GM20431 (cell line): ENCODE data around the gene FAM3A.
"Not testable (repeated sequence)": the region's sequence is repeated elsewhere in the genome, so short reads cannot be mapped to it uniquely, and the experiment has no call there.

Experiments used
- in situ Hi-C: fragments of 300-500 bp; cut with MseI, MboI; formaldehyde crosslinking; loops from one replicate; pipeline ENCODE4 v1.15.0; 2020; ENCODE audit warnings: low sequenced_read_pairs; ENCODE audit not compliant: unreplicated experiment

FAM3A gene

GRCh38 chrX:154506483-154507332, 9.3 kb downstream of the FAM3A start:
- in situ Hi-C loops: no loop called here

GRCh38 chrX:154505734-154506133, 10.3 kb downstream of the FAM3A start:
- in situ Hi-C loops: no loop called here

- in situ Hi-C loops: no loop called here
Observed at GRCh38 chrX:154502989-154503388, 13.0 kb downstream of the FAM3A start.

- in situ Hi-C loops: no loop called here
Observed at GRCh38 chrX:154502098-154502497, 13.9 kb downstream of the FAM3A start.

GRCh38 chrX:154501423-154501822, 14.6 kb downstream of the FAM3A start:
- in situ Hi-C loops: not testable (repeated sequence)

- in situ Hi-C loops: not testable (repeated sequence)
Observed at GRCh38 chrX:154496591-154497137, 19.4 kb downstream of the FAM3A start.

GRCh38 chrX:154495472-154495922, 20.5 kb downstream of the FAM3A start:
- in situ Hi-C loops: no loop called here

- in situ Hi-C loops: no loop called here
Observed at GRCh38 chrX:154494715-154495114, 21.3 kb downstream of the FAM3A start.

- in situ Hi-C loops: no loop called here
Observed at GRCh38 chrX:154490414-154491083, 25.5 kb downstream of the FAM3A start, which contains the start of gene SLC10A3. Gene SLC10A3 (minus strand): TSS chrX:154490629. CDS start chrX:154488940, 1,689 bp downstream.

- in situ Hi-C loops: no loop called here
Observed at GRCh38 chrX:154490021-154490413, 26.0 kb downstream of the FAM3A start.

GRCh38 chrX:154489182-154489581, 26.9 kb downstream of the FAM3A start:
- in situ Hi-C loops: no loop called here

GRCh38 chrX:154488336-154489075, 27.5 kb downstream of the FAM3A start:
- in situ Hi-C loops: no loop called here

GRCh38 chrX:154487518-154488290, 28.3 kb downstream of the FAM3A start:
- in situ Hi-C loops: no loop called here

- in situ Hi-C loops: no loop called here
Observed at GRCh38 chrX:154486396-154487207, 29.4 kb downstream of the FAM3A start, which contains the start of gene UBL4A. Gene UBL4A (minus strand): TSS chrX:154486615. CDS start chrX:154486584, 31 bp downstream.

GRCh38 chrX:154486052-154486395, 30.0 kb downstream of the FAM3A start:
- in situ Hi-C loops: no loop called here

GRCh38 chrX:154485150-154486051, 30.6 kb downstream of the FAM3A start:
- in situ Hi-C loops: no loop called here

GRCh38 chrX:154484255-154485149, 31.5 kb downstream of the FAM3A start:
- in situ Hi-C loops: no loop called here
